ENCODE measurements around the gene CLK1. TPM values are rescaled to one million over a fixed set of nuclear protein-coding genes. Genes with fewer than 3 reads are reported as not detected.

Gene CLK1
- total RNA-seq, 1 experiment from 2014 or later = 46.8 TPM

GRCh38 chr2:200878289-200878880 lies 13.9 kb upstream of the CLK1 start:
- no peaks in the 10 kb centered on the region for H3K27me3 ChIP-seq (ENCODE audit: insufficient read depth, low read length)
- Mint-ChIP-seq H3K27me3 (ENCODE audit: low read depth) (no peaks in the 10 kb centered on the region), H3K4me1 (no peaks in the 10 kb centered on the region), H3K27ac (no peak overlapping the region), H3K36me3 (ENCODE audit: insufficient read depth in 1 of 3, low read depth in 3 of 3) (peaks cover 18 to 77% (median 77%) of the 10 kb centered on the region in 3 experiments), H3K9me3 (no peaks in the 10 kb centered on the region), H3K4me3 (no peak overlapping the region)
- no CpG with 5 or more reads among the region's 2 CpGs for WGBS (ENCODE audit: extremely low coverage, insufficient read length, low lambda C conversion rate)
- no peak overlapping the region for H2AK5ac ChIP-seq (ENCODE audit: insufficient read length, low read length)
- no peak overlapping the region for H3K23ac ChIP-seq (ENCODE audit: insufficient read length, low read depth, low read length)
- H3K79me2 ChIP-seq (ENCODE audit: insufficient read depth, low read length) = no peaks in the 10 kb centered on the region
- no peak overlapping the region for H3K14ac ChIP-seq (ENCODE audit: insufficient read depth, low read length)
- H3K23me2 ChIP-seq (ENCODE audit: insufficient read length, low read depth, low read length, poor library complexity, severe bottlenecking) = no peaks in the 10 kb centered on the region
- H4K91ac ChIP-seq (ENCODE audit: insufficient read length, low read depth, low read length) = no peak overlapping the region
- H3K9ac ChIP-seq (ENCODE audit: extremely low read depth, insufficient read length, low read length) = no peak overlapping the region
- H3K9me3 ChIP-seq (ENCODE audit: control insufficient read depth, low read depth, low read length) = no peaks in the 10 kb centered on the region
- no peak overlapping the region for H2BK12ac ChIP-seq (ENCODE audit: insufficient read length, low read depth, low read length)
- no peak for DNase-seq
- no peaks in the 10 kb centered on the region for H3K79me1 ChIP-seq (ENCODE audit: insufficient read depth, low read depth, low read length, poor library complexity, severe bottlenecking)
- no peak for TF ChIP-seq CTCF (conservative IDR thresholded peaks at IDR 0.05)
- H4K5ac ChIP-seq (ENCODE audit: insufficient read length, low read depth, low read length) = no peak overlapping the region
- H2AFZ ChIP-seq (ENCODE audit: low read length) = no peak overlapping the region
- no peak overlapping the region for H2BK120ac ChIP-seq (ENCODE audit: low read depth, low read length, poor library complexity, severe bottlenecking)
- H3K4me2 ChIP-seq (ENCODE audit: insufficient read depth, insufficient read length, low read length) = no peak overlapping the region
- no peak overlapping the region for H3K18ac ChIP-seq (ENCODE audit: insufficient read length, low read depth, low read length)
- H3K27ac ChIP-seq (ENCODE audit: insufficient read length, low read depth, low read length) = no peak overlapping the region
- H2BK20ac ChIP-seq (ENCODE audit: low read depth, low read length, poor library complexity, severe bottlenecking) = no peak overlapping the region
- H3K4ac ChIP-seq (ENCODE audit: low read depth, low read length) = no peak overlapping the region
- no peaks in the 10 kb centered on the region for H4K20me1 ChIP-seq (ENCODE audit: control insufficient read depth, insufficient read depth, insufficient read length)
- no peak overlapping the region for H4K8ac ChIP-seq (replicated peaks; ENCODE audit: insufficient read length, low read depth, low read length)
- H2BK15ac ChIP-seq (ENCODE audit: low read depth, low read length) = no peak overlapping the region
- H3T11ph ChIP-seq (ENCODE audit: low read length) = no peak overlapping the region
- H2BK5ac ChIP-seq (ENCODE audit: insufficient read length, low read length) = no peak overlapping the region
- H3K4me1 ChIP-seq (ENCODE audit: insufficient read depth, low read length) = no peaks in the 10 kb centered on the region
- H3K56ac ChIP-seq (ENCODE audit: insufficient read length, low read depth, low read length) = no peak overlapping the region

Measured in H9 (cell line).